ENCODE data around the gene GLB1L2.

Gene GLB1L2

DNA sequence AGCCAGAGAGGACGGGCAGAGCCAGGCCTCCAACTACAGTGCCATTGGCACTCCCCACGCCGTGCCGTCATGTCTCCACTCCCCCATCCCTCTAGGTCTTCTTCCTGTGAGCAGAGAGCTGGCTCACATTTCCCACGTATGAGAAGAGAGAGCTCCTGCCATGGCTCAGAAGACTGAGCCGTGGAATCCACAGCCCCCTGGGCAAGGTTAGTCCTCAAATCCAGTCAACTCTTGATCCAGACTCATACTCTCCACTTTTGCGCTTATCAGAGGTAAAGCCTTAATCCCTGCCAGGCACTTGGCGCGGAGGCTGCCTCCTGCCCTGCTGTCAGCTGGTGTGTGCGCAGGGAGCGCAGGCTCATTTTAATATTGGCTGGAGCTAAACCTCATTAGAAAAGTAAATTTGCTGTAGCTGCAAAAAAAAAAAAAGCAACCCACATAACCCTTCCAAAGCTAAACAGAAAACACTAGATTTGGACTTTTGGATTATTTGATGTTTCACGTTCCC, 75.6 kb downstream of the GLB1L2 start:
- no peak for DNase-seq

DNA sequence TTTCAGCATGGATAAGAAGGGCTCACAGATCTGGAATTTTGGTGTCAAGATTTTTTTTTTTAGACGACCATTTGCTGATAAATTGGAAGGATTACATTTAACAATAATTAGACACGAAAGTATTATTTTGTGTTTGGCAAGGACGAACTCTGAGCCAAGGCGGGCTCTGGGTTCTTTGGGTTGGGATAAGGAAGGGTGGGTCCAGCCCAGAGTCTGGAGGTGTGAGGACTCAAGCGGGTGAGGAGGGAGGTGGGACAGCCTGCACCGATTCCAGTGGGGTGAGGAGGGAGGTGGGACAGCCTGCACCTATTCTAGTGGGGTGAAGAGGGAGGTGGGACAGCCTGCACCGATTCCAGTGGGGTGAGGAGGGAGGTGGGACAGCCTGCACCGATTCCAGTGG, 76.1 kb downstream of the GLB1L2 start:
- DNase-seq, result no peak

DNA sequence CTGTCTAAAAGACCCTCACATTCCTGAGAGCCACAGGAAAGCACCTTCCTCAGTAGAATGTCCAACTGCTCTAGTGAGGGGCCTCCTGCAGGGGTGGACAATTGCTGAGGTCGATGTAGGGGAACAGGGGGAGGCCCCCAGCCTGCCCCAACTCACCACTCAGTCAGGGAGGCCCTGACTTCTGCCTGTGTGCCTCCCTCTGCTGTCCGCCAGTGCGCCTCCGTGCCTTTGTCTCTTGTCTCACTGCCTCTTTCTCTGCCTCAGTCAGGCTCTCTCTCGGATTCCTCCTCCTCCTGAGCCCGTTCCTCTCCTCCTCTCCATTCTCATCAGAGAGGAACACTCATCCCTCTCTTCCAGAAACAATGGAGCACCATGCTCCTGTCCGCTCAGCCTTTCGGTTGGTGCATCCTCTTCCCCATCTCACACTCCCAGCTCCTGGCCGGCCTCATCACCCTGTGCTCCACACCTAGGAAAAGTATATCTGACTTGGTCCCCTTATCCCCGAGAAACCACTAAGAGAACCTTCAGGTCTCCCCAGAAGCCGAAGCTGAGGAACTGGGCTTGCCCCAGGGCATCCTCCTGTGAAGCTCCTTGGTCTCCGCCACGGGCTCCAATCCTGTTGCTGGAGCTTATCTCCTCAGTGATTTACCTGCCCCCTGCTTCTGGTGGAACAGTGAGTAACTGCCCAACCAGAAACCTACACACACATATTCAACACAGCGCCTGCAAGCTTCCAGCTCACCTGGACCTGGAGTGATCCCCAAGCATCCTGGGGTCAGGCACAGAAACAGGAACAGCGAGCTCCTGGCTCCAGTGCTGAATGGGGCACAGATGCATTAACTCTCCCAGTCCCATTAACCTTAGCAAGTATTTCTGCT, 78.0 kb downstream of the GLB1L2 start:
- DNase-seq, result no peak

DNA sequence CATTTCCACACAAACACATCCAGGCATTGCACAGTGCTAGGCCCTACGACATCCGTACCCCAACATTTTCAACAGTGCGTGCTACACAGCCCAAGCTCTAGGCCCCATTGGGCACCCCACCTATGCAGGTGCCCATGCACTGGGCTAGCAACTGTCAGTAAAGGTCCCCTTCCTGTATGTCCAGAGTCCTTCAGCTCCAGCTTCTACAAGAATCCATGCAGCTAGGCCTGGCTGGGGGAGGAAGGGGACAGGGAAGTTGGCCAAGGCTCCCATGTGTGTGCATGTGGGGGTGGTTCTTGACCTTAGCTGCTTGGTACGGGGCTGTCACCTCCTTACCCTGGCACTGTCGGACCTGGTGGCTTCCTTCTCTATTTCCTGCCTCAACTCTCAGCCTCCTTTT, 79.0 kb downstream of the GLB1L2 start:
- DNase-seq, result no peak

DNA sequence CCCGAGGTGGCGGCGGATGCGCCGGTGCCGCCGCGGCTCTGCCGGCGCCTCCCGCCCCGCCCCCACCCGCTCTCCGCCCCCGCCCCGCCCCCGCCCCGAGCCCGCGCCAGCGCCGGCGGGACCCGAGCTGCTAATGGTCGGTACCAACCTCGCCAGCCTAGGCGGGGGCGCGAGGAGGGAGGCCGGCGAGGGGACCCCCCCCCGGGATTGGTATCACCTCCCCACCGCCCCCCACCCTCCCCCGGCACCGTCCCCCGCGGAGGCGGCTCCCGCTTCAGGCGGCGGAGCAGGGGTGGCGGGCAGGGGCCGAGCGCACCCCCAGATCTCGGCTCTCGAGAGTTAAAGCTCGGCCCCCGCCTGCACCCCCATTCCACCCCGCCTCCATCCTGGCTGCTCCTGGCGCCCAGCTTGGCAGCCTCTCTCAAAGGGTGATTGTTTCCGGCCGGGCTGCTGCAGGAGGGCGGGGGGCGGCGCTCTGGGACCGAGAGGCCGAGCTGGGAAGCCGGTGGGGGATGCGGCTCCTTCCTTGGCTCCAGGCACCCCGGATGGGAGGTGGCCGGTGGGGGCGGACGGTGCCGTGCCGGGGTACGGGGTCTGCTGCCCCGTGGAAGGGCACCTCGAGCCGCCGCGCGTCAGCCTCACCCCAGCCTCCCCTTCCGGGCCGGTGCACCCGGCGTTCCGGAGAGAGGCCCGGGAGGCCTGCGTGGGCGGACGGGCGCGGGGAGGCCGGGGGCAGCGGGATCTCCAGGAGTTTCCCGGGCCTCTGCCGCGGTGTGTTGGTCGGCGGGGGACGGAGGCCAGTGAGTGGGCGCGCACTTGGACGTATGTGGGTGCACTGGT, 80.6 kb downstream of the GLB1L2 start, which contains the start of gene B3GAT1:
Gene B3GAT1, minus strand, starts transcription at position 40 of the 840 bp plus-strand sequence. CDS start 24,583 bp downstream, outside the sequence.
- DNase-seq, result peak; percentile 27

DNA sequence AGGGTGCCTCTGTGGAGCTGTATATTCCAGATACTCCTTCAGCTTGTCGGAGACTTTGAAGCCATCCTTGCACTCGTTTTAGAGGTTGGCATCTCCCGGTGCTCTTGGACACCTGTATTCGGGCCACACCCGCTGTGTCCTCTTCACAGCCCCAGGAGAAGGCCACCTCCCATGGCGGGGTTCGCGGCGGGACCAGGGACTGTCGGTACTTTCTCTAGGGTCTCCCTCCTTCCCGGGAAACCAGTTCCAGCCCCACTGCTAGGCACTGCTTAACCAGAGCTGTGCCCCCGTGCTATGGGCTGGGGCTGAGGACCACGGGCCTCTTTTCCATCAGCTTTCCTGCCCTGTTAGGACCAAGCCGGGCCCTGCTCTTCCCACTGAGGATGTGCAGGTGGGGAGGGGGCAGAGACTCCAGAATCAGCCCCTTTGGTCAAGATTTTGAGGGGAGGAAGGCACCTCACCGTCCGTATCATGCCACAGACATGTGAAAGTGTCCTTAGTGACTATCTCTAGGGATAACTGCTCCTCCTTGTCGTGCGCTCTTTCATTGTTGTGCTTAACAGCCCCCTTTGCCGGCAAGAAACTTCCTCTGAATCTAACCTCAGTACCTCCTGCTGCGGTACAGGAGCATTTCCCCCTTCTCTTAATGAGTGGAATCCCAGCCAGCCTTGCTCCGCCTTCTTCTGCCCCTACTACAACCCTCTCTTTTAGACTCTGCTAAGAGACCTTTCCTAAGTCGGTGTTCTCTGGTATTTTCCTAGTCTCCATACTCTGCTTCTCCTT, 81.4 kb downstream of the GLB1L2 start:
- DNase-seq, result no peak

DNA sequence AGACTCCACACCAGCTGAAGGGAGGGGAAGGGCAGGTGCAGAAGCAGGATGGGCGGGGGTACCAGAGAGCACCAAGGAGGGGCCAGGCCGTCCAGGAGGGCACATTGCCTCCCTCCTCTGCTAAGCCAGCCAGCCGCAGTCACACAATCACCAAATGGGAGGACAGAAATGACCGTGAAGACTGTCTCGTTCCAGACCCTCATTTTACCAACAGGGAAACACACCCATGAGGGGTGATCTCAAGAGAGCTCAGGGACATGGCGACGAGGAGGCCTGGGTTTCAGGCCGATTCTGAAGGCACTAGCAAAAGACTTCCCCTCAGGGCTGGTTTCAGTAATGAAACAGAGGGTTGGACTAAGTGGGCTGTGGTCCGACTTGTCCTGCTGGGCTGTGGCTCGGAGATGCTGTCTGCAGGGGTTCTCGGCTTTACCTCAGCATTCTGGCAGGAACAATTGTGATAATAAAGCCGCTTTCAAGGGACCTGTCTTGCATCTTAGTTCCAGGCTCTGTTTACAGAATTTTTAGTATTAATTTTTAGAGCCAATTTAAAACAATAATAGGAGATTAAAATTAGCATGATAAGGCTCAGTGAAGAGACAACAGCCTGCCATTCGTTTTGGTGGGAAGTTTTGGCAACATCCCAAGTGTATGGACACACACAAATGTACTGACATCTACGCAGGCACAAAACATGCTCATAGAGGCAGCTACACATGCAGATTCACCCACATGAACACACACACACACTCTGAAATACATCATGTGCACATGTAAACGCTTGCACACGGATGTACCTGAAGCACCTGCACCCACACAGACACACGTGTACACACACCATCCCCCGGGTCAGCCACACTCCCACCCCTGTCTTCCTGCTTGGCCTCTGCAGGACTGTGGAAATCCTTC, 82.3 kb downstream of the GLB1L2 start:
- no peak for DNase-seq

DNA sequence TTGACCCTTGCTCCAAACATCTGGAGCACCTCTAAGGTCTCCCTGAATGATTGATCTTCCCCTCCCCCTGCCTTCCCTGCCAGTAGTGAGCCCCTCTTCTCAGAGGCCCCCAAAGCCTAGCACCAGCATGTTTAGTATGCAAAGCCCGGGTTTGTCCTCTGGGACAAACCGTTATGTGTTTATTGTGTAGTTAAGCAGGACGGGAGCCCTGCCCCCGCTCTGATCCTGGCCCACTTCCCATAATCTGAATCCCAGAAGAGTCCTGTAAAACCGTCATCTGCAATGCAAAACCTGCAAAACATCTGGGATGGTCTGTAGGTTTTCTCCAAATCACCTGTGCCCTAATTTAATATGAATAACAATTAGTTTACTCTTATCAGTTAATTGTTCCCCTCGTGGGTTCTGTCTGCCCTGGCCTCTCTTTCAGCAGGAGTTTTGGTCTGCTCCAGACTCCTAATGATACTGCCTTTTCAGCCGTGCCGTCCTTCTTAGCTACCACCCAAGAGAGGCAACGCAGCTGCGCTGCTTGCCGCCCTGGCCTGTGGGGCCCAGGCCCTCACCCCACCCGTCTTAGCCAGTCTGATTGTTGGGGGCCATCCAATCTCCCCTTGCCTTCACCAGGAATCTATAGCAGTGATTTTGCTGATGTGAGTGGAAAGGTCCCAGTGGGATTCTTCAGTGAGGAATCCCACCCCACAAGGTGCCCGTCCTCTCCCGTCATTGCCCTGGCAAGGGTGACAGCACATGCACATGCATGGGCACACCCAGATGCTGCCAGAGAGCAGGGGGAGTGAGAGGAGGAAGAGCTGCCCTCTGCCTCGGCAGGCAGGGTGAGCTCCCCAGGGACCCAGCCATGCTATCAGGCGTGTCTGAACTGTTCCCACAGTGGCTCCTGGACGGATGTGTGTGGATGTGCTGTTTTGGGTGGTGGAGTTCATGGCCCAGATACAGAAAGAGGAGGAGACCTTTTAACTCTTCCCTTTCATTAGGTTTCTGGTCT, 83.3 kb downstream of the GLB1L2 start:
- DNase-seq, result no peak

DNA sequence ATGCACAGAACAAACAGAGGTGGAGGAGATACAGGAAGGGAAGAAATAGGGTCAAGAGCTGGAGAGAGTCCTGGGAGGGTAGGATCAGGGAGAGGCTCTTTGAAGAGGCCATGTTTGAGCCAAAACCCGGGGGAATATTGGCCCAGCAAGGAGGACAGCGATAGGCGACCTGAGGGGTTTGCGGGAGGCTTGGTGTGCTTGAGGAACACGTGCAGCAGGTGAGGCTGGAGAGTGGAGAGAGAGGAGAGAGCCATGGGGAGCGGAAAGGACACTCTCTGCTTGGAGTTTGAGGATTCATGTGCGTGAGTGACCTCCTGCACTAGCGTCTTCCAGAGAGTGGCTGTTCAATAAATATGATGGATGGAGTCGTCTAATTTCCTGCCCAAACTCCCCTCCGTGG, 84.9 kb downstream of the GLB1L2 start:
- no peak for DNase-seq

DNA sequence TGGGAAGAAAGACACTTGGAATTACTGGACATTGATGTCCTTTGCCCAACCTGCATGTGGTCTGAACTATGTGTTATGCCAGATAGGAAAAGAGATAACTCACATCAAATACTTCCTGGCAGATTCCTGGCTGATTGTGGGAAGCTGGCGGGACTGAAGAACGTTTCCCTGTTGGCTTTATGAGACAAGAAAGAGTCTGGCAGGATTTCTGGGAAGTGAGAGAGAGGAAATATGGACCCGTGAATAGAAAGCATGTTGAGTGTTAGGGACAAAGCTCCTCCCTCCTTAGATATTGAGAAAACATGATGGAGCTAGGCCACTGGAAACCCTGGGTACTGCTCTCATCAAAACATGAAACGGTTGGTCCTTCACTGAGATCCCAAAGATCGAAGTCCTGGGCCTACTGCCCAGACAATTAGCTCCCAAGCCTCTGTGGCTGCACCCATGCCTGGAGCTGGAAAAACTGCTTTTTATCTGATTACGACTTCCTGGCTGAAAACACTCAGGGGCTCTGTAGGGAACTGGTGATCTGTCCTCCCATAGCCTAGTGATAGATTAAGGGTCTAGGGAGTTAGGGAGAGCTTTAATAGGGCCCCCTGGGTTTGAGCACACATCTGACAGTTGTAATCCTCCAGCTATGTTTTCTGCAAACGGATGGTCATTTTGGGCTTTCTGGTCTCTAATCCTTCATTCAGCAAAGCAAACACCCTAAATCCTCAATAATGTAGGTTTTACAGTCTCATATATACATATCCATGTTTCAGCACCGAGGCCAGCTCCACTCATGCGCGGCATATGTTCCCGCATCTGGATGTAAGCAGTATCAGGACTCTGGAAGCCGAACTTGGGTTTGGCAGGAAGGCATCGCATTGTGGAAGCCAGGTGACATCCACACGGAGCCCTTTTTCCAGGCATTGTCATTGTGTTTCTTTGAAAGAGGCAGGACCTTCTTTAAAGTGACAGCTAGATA, 86.4 kb downstream of the GLB1L2 start:
- no peak for DNase-seq

DNA sequence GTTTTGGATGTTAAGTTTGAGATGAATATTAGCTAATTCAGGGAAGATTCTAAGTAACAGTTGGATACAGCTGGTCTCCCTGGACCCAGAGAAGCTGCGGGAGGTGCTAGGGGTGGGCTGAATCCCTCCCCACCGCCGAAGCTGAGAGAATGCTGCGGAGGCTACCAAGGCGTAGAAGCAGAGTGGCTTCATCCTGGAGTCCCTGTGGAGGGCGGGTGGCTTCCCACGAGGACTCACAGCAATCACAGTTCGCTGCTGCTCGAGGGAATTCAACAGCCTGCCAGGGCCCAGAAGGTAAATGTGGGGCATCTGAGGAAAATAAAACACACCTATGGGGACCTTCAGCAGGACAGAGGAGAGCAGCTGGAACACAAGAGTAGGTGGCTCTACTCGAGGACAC, 91.3 kb downstream of the GLB1L2 start:
- DNase-seq, result no peak

DNA sequence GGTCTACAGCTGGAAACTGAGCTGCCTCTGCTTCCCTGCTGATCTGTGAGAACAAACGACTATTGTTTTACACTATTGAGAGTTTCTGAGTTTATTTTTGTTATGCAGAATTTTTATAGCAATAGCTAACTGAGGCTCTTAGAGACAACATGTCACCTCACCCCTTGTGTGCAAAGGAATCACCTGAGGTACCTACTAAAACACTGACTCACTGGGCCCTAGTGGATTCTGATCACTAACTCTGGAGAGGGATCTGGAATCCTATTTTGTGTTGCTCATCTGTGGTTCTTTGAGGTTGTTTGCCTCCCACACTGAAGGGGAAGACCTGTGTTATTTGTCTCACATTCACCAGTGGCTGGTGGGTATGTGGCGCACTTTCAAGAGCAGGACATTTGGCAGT, 93.6 kb downstream of the GLB1L2 start:
- DNase-seq, result no peak
